ENCODE data around the gene D2HGDH.

DNA sequence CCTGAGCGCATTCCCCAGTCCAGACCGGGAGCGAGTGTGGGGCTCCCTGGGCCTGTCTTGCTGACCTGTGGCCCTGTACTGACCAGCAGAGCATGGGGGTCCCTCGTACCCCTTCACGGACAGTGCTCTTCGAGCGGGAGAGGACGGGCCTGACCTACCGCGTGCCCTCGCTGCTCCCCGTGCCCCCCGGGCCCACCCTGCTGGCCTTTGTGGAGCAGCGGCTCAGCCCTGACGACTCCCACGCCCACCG lies 79.9 kb downstream of the D2HGDH start:
- no peak for TF ChIP-seq POLR2A (IDR thresholded peaks at IDR 0.05)
- TF ChIP-seq, protein P1, sequence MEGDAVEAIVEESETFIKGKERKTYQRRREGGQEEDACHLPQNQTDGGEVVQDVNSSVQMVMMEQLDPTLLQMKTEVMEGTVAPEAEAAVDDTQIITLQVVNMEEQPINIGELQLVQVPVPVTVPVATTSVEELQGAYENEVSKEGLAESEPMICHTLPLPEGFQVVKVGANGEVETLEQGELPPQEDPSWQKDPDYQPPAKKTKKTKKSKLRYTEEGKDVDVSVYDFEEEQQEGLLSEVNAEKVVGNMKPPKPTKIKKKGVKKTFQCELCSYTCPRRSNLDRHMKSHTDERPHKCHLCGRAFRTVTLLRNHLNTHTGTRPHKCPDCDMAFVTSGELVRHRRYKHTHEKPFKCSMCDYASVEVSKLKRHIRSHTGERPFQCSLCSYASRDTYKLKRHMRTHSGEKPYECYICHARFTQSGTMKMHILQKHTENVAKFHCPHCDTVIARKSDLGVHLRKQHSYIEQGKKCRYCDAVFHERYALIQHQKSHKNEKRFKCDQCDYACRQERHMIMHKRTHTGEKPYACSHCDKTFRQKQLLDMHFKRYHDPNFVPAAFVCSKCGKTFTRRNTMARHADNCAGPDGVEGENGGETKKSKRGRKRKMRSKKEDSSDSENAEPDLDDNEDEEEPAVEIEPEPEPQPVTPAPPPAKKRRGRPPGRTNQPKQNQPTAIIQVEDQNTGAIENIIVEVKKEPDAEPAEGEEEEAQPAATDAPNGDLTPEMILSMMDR (IDR thresholded peaks at IDR 0.05) = no peak

Measured in thyroid gland (tissue), 4 donors.